ENCODE measurements around the gene TFB1M.

DNA sequence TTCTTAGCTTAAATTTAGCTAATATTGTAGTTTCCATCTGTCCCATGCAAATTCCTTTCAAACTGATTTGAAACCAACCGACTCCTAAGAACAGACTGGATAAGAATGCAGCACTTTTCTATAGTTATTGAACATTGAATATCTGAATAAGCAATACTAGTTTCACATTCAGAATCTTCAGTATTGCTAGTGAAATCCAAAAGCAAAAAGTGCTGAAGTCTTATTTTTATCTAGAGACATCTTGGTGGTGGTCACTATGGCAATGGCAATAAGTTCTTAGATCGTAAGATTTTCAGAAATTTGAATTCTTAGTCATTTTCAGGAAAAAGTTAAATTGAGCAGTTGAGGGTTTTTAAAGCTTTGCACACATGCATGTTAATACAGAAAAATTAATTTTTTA is 2.7 kb downstream of the TFB1M start:
- TF ChIP-seq YY1 (IDR thresholded peaks at IDR 0.05; ENCODE audit: insufficient read depth, insufficient read length) (no peak), ZNF274 (IDR thresholded peaks at IDR 0.05; ENCODE audit: low read depth, low read length) (no peak)
